ENCODE data around the gene AQR.

Gene AQR

DNA sequence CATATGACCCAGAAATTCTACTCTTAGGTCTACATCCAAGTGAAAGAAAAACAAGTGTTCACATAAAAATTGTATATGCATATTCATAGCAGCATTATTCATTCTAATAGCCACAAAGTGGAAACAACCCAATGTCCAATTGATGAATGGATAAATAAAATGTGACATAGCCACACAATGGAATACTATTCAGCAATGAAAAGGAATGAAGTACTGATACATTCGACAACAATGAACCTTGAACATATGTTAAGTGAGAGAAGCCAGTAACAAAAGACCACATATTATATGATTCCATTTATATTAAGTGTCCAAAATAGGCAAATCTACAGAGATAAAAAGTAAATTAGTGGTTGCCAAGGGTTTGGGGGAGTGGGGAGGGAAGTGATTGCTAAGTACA lies 104.0 kb downstream of the AQR start:
- Histone ChIP-seq H3K4me1 (ENCODE audit: control insufficient read depth in 2 of 2, insufficient read depth in 1 of 2, low read depth in 1 of 2, low read length in 2 of 2) (no peaks in the 10 kb centered on the region), H3K4me2 (ENCODE audit: insufficient read depth, low read length, poor library complexity, severe bottlenecking) (no peak overlapping the region), H3K14ac (ENCODE audit: low read length) (no peak overlapping the region), H4K8ac (ENCODE audit: low read depth, low read length) (no peak overlapping the region), H2AFZ (ENCODE audit: low read length) (no peak overlapping the region), H3K18ac (ENCODE audit: low read length) (no peak overlapping the region), H3K36me3 (replicated peaks in 1 of 2; ENCODE audit: control insufficient read depth in 2 of 2, insufficient read depth in 2 of 2, low read length in 2 of 2) (peaks cover 7 to 83% of the 10 kb centered on the region in 2 donors), H3K9ac (ENCODE audit: low read depth, low read length, poor library complexity) (no peak overlapping the region), H2BK5ac (ENCODE audit: low read length) (no peak overlapping the region), H3K9me3 (replicated peaks in 1 of 2; ENCODE audit: control insufficient read depth in 2 of 2, insufficient read depth in 1 of 2, low read depth in 1 of 2, low read length in 2 of 2) (peaks cover 2 to 12% of the 10 kb centered on the region in 2 donors), H3K4ac (ENCODE audit: low read length) (no peak overlapping the region), H2BK12ac (ENCODE audit: low read length) (no peak overlapping the region), H2BK120ac (ENCODE audit: low read depth, low read length) (no peak overlapping the region), H3K4me3 (ENCODE audit: low read length in 2 of 2) (no peak overlapping the region), H4K91ac (ENCODE audit: low read depth, low read length, poor library complexity) (no peak overlapping the region), H2BK15ac (ENCODE audit: low read length) (no peak overlapping the region), H3K27me3 (ENCODE audit: control insufficient read depth in 3 of 3, insufficient read depth in 3 of 3, low read depth in 1 of 3, low read length in 3 of 3) (no peaks in the 10 kb centered on the region), H3K23ac (ENCODE audit: low read depth, low read length, poor library complexity) (no peak overlapping the region), H2AK5ac (ENCODE audit: low read depth, low read length) (no peak overlapping the region), H3K79me1 (ENCODE audit: low read depth, low read length) (no peaks in the 10 kb centered on the region), H3K27ac (replicated peaks; ENCODE audit: low read length) (no peak overlapping the region)
- DNase-seq (ENCODE audit: low spot score): no peak
- no CpG with 5 or more reads among the region's 1 CpG for WGBS, 2 donors (ENCODE audit: extremely low coverage in 2 of 2, insufficient read length in 2 of 2, insufficient replicate concordance in 1 of 2)

- no peak for DNase-seq (ENCODE audit: low spot score)
- Histone ChIP-seq H3K4me2 (ENCODE audit: insufficient read depth, low read length, poor library complexity, severe bottlenecking) (no peak overlapping the region), H2BK15ac (ENCODE audit: low read length) (no peak overlapping the region), H3K79me1 (ENCODE audit: low read depth, low read length) (no peaks in the 10 kb centered on the region), H3K27me3 (ENCODE audit: control insufficient read depth in 3 of 3, insufficient read depth in 3 of 3, low read depth in 1 of 3, low read length in 3 of 3) (no peaks in the 10 kb centered on the region), H3K4ac (ENCODE audit: low read length) (no peak overlapping the region), H3K36me3 (replicated peaks in 1 of 2; ENCODE audit: control insufficient read depth in 2 of 2, insufficient read depth in 2 of 2, low read length in 2 of 2) (peaks cover 10 to 85% of the 10 kb centered on the region in 2 donors), H2BK5ac (ENCODE audit: low read length) (no peak overlapping the region), H2AFZ (ENCODE audit: low read length) (no peak overlapping the region), H3K9ac (ENCODE audit: low read depth, low read length, poor library complexity) (no peak overlapping the region), H3K23ac (ENCODE audit: low read depth, low read length, poor library complexity) (no peak overlapping the region), H3K14ac (ENCODE audit: low read length) (no peak overlapping the region), H3K27ac (replicated peaks; ENCODE audit: low read length) (no peak overlapping the region), H4K8ac (ENCODE audit: low read depth, low read length) (no peak overlapping the region), H3K9me3 (replicated peaks in 1 of 2; ENCODE audit: control insufficient read depth in 2 of 2, insufficient read depth in 1 of 2, low read depth in 1 of 2, low read length in 2 of 2) (no peaks in the 10 kb centered on the region), H3K18ac (ENCODE audit: low read length) (no peak overlapping the region), H4K91ac (ENCODE audit: low read depth, low read length, poor library complexity) (no peak overlapping the region), H2BK120ac (ENCODE audit: low read depth, low read length) (no peak overlapping the region), H3K4me1 (ENCODE audit: control insufficient read depth in 2 of 2, insufficient read depth in 1 of 2, low read depth in 1 of 2, low read length in 2 of 2) (no peaks in the 10 kb centered on the region), H2BK12ac (ENCODE audit: low read length) (no peak overlapping the region), H2AK5ac (ENCODE audit: low read depth, low read length) (no peak overlapping the region), H3K4me3 (ENCODE audit: low read length in 2 of 2) (no peak overlapping the region)
- WGBS, 2 donors (ENCODE audit: extremely low coverage in 2 of 2, insufficient read length in 2 of 2, insufficient replicate concordance in 1 of 2): no CpG with 5 or more reads among the region's 4 CpGs
These were observed 108.3 kb downstream of the AQR start for GRCh38 chr15:34861214-34861613.

DNA sequence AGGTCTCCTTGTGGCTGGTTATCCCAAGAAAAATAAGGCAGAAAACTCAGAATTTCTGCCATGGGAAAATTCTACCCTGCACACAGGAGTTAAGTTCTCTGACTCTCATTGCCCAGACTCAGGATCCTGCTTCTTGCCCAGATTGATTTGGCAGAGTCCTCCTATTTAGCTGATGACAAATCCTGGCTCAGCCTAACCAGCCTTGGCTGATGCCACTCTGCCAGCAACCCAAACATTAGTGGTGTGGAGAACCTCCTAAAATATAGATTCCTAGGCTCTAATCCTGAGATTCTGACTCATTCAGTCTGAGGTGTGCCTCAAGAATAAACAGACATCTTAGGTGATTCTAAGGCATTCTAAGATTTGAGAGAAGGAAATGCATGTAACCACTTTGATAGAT lies 113.6 kb downstream of the AQR start:
- Histone ChIP-seq H3K14ac (ENCODE audit: low read length) (no peak overlapping the region), H3K4me2 (ENCODE audit: insufficient read depth, low read length, poor library complexity, severe bottlenecking) (no peak overlapping the region), H3K9ac (ENCODE audit: low read depth, low read length, poor library complexity) (no peak overlapping the region), H2AK5ac (ENCODE audit: low read depth, low read length) (no peak overlapping the region), H3K27ac (replicated peaks; ENCODE audit: low read length) (no peak overlapping the region), H4K91ac (ENCODE audit: low read depth, low read length, poor library complexity) (no peak overlapping the region), H3K18ac (ENCODE audit: low read length) (no peak overlapping the region), H3K9me3 (replicated peaks in 1 of 2; ENCODE audit: control insufficient read depth in 2 of 2, insufficient read depth in 1 of 2, low read depth in 1 of 2, low read length in 2 of 2) (no peaks in the 10 kb centered on the region), H2BK120ac (ENCODE audit: low read depth, low read length) (no peak overlapping the region), H2BK12ac (ENCODE audit: low read length) (no peak overlapping the region), H3K23ac (ENCODE audit: low read depth, low read length, poor library complexity) (no peak overlapping the region), H3K79me1 (ENCODE audit: low read depth, low read length) (no peaks in the 10 kb centered on the region), H3K4ac (ENCODE audit: low read length) (no peak overlapping the region), H4K8ac (ENCODE audit: low read depth, low read length) (no peak overlapping the region), H2BK5ac (ENCODE audit: low read length) (no peak overlapping the region), H2AFZ (ENCODE audit: low read length) (no peak overlapping the region), H3K36me3 (replicated peaks in 1 of 2; ENCODE audit: control insufficient read depth in 2 of 2, insufficient read depth in 2 of 2, low read length in 2 of 2) (peaks cover 6 to 80% of the 10 kb centered on the region in 2 donors), H3K4me1 (ENCODE audit: control insufficient read depth in 2 of 2, insufficient read depth in 1 of 2, low read depth in 1 of 2, low read length in 2 of 2) (no peaks in the 10 kb centered on the region), H3K4me3 (ENCODE audit: low read length in 2 of 2) (no peak overlapping the region), H2BK15ac (ENCODE audit: low read length) (no peak overlapping the region), H3K27me3 (ENCODE audit: control insufficient read depth in 3 of 3, insufficient read depth in 3 of 3, low read depth in 1 of 3, low read length in 3 of 3) (no peaks in the 10 kb centered on the region)
- no peak for DNase-seq (ENCODE audit: low spot score)

DNA sequence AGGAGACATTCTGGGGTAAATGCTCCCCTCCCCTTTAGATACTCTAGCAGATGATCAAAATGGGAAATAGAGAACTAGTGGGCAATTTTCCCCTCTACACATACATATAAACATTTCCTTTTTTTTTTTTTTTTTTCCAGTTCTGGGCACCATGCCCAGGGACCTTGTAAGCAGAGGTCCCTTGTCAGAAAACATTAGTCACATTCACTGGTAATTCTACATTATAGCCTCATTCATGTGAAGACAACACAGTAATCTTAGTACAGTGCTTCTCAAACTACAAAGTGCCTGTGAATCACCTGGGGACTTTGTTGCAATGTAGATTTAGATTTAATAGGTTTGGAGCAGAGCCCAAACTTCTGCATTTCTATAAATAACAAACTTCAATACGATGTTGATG lies 114.1 kb downstream of the AQR start:
- H3K27ac ChIP-seq (replicated peaks; ENCODE audit: low read length): no peak overlapping the region
- no peak for DNase-seq (ENCODE audit: low spot score)
- H4K8ac ChIP-seq (ENCODE audit: low read depth, low read length): no peak overlapping the region
- H3K36me3 ChIP-seq (replicated peaks in 1 of 2; ENCODE audit: control insufficient read depth in 2 of 2, insufficient read depth in 2 of 2, low read length in 2 of 2): peaks cover 6 to 75% of the 10 kb centered on the region in 2 donors
- no CpG with 5 or more reads among the region's 1 CpG for WGBS, 2 donors (ENCODE audit: extremely low coverage in 2 of 2, insufficient read length in 2 of 2, insufficient replicate concordance in 1 of 2)
- no peak overlapping the region for H3K4ac ChIP-seq (ENCODE audit: low read length)
- H3K23ac ChIP-seq (ENCODE audit: low read depth, low read length, poor library complexity): no peak overlapping the region
- no peaks in the 10 kb centered on the region for H3K27me3 ChIP-seq (ENCODE audit: control insufficient read depth in 3 of 3, insufficient read depth in 3 of 3, low read depth in 1 of 3, low read length in 3 of 3)
- no peak overlapping the region for H3K18ac ChIP-seq (ENCODE audit: low read length)
- H4K91ac ChIP-seq (ENCODE audit: low read depth, low read length, poor library complexity): no peak overlapping the region
- H2BK12ac ChIP-seq (ENCODE audit: low read length): no peak overlapping the region
- H3K14ac ChIP-seq (ENCODE audit: low read length): no peak overlapping the region
- no peaks in the 10 kb centered on the region for H3K79me1 ChIP-seq (ENCODE audit: low read depth, low read length)
- no peak overlapping the region for H2BK120ac ChIP-seq (ENCODE audit: low read depth, low read length)
- no peak overlapping the region for H3K9ac ChIP-seq (ENCODE audit: low read depth, low read length, poor library complexity)
- H2AFZ ChIP-seq (ENCODE audit: low read length): no peak overlapping the region
- H3K9me3 ChIP-seq (replicated peaks in 1 of 2; ENCODE audit: control insufficient read depth in 2 of 2, insufficient read depth in 1 of 2, low read depth in 1 of 2, low read length in 2 of 2): no peaks in the 10 kb centered on the region
- no peak overlapping the region for H2BK5ac ChIP-seq (ENCODE audit: low read length)
- no peaks in the 10 kb centered on the region for H3K4me1 ChIP-seq (ENCODE audit: control insufficient read depth in 2 of 2, insufficient read depth in 1 of 2, low read depth in 1 of 2, low read length in 2 of 2)
- no peak overlapping the region for H3K4me2 ChIP-seq (ENCODE audit: insufficient read depth, low read length, poor library complexity, severe bottlenecking)
- H2BK15ac ChIP-seq (ENCODE audit: low read length): no peak overlapping the region
- H2AK5ac ChIP-seq (ENCODE audit: low read depth, low read length): no peak overlapping the region
- no peak overlapping the region for H3K4me3 ChIP-seq (ENCODE audit: low read length in 2 of 2)

Data from neuronal stem cell (in vitro differentiated cells).